ENCODE data around the gene OPTN. TPM values are rescaled to one million over a fixed set of nuclear protein-coding genes. Genes with fewer than 3 reads are reported as not detected.
"Not testable (repeated sequence)": the region's sequence is repeated elsewhere in the genome, so short reads cannot be mapped to it uniquely, and the experiment has no call there.

Gene OPTN
- total RNA-seq, 1 experiment from 2014 or later: 4.8 TPM

- DNase-seq: no peak
- H3K4me3 ChIP-seq (ENCODE audit: insufficient read depth, low read depth, low read length): no peak overlapping the region
- no peaks in the 10 kb centered on the region for H3K36me3 ChIP-seq (replicated peaks; ENCODE audit: control insufficient read depth, insufficient read depth, low read length)
- no peaks in the 10 kb centered on the region for H3K27me3 ChIP-seq (ENCODE audit: control insufficient read depth, insufficient read depth, low read length)
Measured at GRCh38 chr10:13078912-13079775, 20.8 kb upstream of the OPTN start.

DNA sequence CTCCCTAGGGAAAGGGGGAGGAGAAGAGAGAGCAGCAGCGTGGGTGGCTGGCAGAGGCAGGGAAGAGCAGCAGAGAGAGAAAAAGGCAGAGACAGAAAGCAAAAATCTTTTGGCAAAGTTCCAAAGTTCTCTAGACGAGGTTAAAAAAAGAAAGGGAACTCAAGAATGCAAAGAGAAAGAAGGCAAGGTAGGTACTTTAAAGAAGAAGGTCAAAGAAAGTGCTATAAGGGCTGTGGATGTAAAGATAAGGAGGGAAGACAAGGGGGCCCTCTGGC is 20.2 kb upstream of the OPTN start:
- DNase-seq: no peak
- Histone ChIP-seq H3K36me3 (replicated peaks; ENCODE audit: control insufficient read depth, insufficient read depth, low read length) (no peaks in the 10 kb centered on the region), H3K27me3 (ENCODE audit: control insufficient read depth, insufficient read depth, low read length) (no peaks in the 10 kb centered on the region), H3K4me3 (ENCODE audit: insufficient read depth, low read depth, low read length) (no peak overlapping the region)

DNA sequence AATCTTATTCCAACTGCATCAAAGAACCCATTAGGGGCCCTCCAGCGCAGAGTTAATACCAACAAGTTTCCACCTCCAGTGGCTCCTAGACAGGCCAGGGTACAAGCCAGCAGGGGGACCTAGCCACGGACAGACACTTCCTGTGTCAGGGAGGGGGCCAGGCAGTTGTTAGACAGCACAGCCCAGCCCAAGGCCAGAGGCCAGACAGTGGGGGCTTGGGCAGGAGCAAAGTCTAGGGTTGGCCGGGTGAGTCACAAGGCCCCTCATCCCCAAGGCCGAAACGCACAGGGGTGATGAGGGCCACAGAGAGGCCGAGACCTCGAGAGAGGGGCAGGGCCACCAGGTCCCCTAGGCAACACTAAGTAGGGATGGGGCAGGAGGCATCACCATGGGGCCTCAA is 19.3 kb upstream of the OPTN start:
- H3K4me3 ChIP-seq (ENCODE audit: insufficient read depth, low read depth, low read length): no peak overlapping the region
- H3K36me3 ChIP-seq (replicated peaks; ENCODE audit: control insufficient read depth, insufficient read depth, low read length): no peaks in the 10 kb centered on the region
- no peak for DNase-seq
- no peaks in the 10 kb centered on the region for H3K27me3 ChIP-seq (ENCODE audit: control insufficient read depth, insufficient read depth, low read length)

DNA sequence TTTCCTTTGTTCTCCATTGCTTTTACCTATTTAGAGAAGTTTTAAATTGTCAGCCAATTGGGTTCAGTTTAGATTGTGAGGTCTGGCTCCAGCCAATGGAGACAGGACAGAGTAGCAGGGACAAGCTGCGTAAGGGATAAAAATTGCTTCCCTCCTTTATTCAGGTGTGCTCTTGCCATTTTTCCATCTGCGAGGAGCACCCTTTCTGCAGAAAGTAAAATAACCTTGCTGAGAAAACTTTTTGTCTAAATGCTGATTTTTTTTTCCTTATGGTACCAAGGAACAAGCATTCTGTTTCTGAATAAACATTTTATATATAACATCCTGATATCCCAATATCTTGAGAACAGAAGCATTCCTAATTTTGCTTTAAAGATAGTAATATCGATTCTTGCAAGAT is 16.3 kb upstream of the OPTN start:
- DNase-seq; H3K27me3 ChIP-seq (ENCODE audit: control insufficient read depth, insufficient read depth, low read length); H3K4me3 ChIP-seq (ENCODE audit: insufficient read depth, low read depth, low read length); H3K36me3 ChIP-seq (replicated peaks; ENCODE audit: control insufficient read depth, insufficient read depth, low read length): not testable (repeated sequence)

- Histone ChIP-seq H3K36me3 (replicated peaks; ENCODE audit: control insufficient read depth, insufficient read depth, low read length) (no peaks in the 10 kb centered on the region), H3K4me3 (ENCODE audit: insufficient read depth, low read depth, low read length) (no peak overlapping the region), H3K27me3 (ENCODE audit: control insufficient read depth, insufficient read depth, low read length) (no peaks in the 10 kb centered on the region)
- DNase-seq: no peak
Measured at GRCh38 chr10:13086056-13086455, 13.9 kb upstream of the OPTN start.

DNA sequence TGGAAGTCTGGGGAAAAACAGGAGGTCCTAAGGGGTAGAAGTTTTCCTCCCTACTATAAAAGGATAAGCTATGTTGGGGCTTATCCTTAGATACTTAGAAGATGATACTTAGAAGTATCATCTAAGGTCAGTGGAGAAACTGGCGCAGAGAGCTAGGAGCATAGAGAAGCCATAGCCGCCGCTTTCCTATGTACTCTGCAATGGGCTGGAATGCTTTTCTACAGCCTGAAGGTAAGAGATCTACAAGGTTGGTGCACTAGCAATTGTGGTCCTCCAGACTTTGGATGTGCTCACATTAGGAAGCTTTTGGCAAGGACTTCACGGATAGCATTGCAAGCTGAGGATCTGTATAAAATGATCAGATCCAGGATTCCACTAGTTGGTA is 12.4 kb upstream of the OPTN start:
- no peak for DNase-seq
- H3K36me3 ChIP-seq (replicated peaks; ENCODE audit: control insufficient read depth, insufficient read depth, low read length): no peaks in the 10 kb centered on the region
- H3K27me3 ChIP-seq (ENCODE audit: control insufficient read depth, insufficient read depth, low read length): no peaks in the 10 kb centered on the region
- H3K4me3 ChIP-seq (ENCODE audit: insufficient read depth, low read depth, low read length): no peak overlapping the region

DNA sequence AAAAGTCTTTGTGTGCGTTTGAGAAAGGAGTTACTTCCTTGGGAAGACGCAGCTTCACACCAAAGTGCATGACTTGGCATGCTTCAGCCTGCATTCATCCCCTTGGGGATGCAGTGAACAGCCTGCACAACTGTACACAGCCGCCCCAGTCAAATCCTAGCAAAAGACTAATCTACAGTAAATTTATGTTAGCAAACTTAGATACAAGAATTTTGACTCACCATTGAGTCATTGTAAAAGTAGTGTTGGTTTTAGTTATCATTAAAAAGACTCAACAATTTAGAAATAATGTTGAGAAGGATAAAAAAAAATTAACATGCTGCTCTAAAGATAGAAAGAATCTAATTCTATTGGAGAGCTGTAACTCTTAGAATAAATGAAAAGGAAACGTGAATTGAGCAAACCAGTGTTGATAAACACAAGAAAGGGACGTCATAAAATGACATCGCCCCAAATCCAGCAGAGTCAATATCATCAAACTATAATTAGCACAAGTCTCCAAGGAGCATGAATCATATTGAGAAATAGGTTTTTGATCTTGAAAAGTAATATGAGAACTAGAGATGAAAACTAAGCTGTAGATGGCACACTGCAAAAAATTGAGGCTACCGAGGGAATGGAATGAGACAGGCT is 11.9 kb upstream of the OPTN start:
- no peak for DNase-seq
- Histone ChIP-seq H3K36me3 (replicated peaks; ENCODE audit: control insufficient read depth, insufficient read depth, low read length) (no peaks in the 10 kb centered on the region), H3K27me3 (ENCODE audit: control insufficient read depth, insufficient read depth, low read length) (no peaks in the 10 kb centered on the region)

DNA sequence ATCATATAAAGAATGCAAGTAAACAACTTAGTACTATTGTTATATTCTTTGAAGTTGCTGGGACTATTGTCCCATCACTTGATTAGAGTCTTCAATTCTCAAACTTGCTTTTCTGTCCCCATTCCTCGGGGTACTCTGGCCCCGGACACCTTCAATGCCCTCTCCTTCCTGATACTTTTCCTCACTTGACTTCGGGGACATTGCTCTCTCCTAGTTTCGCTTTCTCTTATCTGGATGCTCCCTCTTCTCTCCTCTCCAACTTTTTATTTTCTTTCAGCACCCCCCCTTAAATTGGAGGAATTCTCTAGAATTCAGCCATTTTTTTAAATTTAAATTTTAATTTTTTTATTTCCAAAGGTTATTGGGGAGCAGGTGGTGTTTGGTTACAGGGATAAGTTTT is 10.6 kb upstream of the OPTN start:
- no peak for DNase-seq
- no peaks in the 10 kb centered on the region for H3K27me3 ChIP-seq (ENCODE audit: control insufficient read depth, insufficient read depth, low read length)
- H3K4me3 ChIP-seq (ENCODE audit: insufficient read depth, low read depth, low read length): no peak overlapping the region
- no peaks in the 10 kb centered on the region for H3K36me3 ChIP-seq (replicated peaks; ENCODE audit: control insufficient read depth, insufficient read depth, low read length)

More for the DNA sequence above, 11.9 kb upstream of the OPTN start:
- H3K4me3 ChIP-seq (ENCODE audit: insufficient read depth, low read depth, low read length): no peak overlapping the region

DNA sequence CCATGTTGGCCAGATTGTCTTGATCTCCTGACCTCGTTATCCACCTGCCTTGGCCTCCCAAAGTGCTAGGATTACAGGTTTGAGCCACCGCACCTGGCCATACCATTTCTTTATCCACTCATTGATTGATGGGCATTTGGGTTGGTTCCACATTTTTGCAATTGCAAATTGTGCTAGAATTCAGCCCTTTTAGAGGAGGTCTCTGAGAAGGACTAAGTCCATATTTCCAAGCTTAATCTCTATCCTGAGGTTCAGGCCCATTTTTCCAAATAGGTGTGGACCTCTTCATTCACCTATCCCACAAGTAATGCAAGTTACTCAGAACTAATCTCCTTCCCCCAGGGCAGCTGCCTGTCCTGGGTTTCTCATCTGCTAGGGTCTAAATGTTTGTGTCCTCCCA is 9.7 kb upstream of the OPTN start:
- H3K36me3 ChIP-seq (replicated peaks; ENCODE audit: control insufficient read depth, insufficient read depth, low read length): no peaks in the 10 kb centered on the region
- no peak for DNase-seq
- no peak overlapping the region for H3K4me3 ChIP-seq (ENCODE audit: insufficient read depth, low read depth, low read length)
- no peaks in the 10 kb centered on the region for H3K27me3 ChIP-seq (ENCODE audit: control insufficient read depth, insufficient read depth, low read length)

- H3K27me3 ChIP-seq (ENCODE audit: control insufficient read depth, insufficient read depth, low read length): no peaks in the 10 kb centered on the region
- no peak overlapping the region for H3K4me3 ChIP-seq (ENCODE audit: insufficient read depth, low read depth, low read length)
- no peaks in the 10 kb centered on the region for H3K36me3 ChIP-seq (replicated peaks; ENCODE audit: control insufficient read depth, insufficient read depth, low read length)
- DNase-seq: no peak
Measured at GRCh38 chr10:13091801-13092200, 8.2 kb upstream of the OPTN start.

- no peaks in the 10 kb centered on the region for H3K27me3 ChIP-seq (ENCODE audit: control insufficient read depth, insufficient read depth, low read length)
- no peak for DNase-seq
- H3K36me3 ChIP-seq (replicated peaks; ENCODE audit: control insufficient read depth, insufficient read depth, low read length): no peaks in the 10 kb centered on the region
- no peak overlapping the region for H3K4me3 ChIP-seq (ENCODE audit: insufficient read depth, low read depth, low read length)
Measured at GRCh38 chr10:13092291-13093102, 7.5 kb upstream of the OPTN start.

GRCh38 chr10:13094082-13094481 is 5.9 kb upstream of the OPTN start:
- not testable (repeated sequence) for H3K36me3 ChIP-seq (replicated peaks; ENCODE audit: control insufficient read depth, insufficient read depth, low read length); DNase-seq

DNA sequence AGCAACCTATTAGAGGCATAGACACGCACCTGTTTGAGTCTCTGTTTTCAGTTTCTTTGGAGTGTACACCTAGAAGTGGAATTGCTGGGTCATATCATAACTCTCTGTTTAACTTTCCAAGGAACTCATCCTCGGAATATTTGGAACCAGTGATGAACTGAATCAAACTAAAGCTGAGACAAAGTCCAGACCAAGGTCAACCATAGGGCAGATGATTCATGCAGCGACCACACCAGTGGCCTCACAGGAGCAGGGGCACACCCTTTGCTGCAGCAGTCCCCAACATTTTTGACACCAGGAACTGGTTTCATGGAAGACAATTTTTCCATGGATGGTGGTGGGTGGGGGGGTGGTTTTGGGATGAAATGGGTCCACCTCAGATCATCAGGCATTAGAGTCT is 4.9 kb upstream of the OPTN start:
- no peaks in the 10 kb centered on the region for H3K36me3 ChIP-seq (replicated peaks; ENCODE audit: control insufficient read depth, insufficient read depth, low read length)
- no peak for DNase-seq
- H3K27me3 ChIP-seq (ENCODE audit: control insufficient read depth, insufficient read depth, low read length): no peaks in the 10 kb centered on the region; the same call in 1 of the 2 replicates
- no peak overlapping the region for H3K4me3 ChIP-seq (ENCODE audit: insufficient read depth, low read depth, low read length)

More at GRCh38 chr10:13094082-13094481, 5.9 kb upstream of the OPTN start:
- H3K27me3 ChIP-seq (ENCODE audit: control insufficient read depth, insufficient read depth, low read length); H3K4me3 ChIP-seq (ENCODE audit: insufficient read depth, low read depth, low read length): not testable (repeated sequence)

DNA sequence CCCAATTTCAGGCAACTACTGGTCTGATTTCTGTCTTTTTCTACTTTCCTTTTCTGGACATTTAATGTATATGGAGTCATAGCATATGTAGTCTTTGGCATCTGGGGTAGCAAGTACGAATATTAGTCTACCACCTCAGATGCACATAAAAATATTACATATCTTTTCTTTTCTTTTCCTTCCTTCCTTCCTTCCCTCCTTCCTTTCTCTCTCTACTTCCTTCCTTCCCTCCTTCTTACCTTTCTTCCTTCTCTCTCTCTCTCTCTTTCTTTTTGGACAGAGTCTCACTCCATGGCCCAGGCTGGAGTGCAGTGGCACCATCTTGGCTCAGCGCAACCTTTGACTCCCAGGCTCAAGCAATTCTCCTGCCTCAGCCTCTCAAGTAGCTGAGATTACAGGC is 4.0 kb upstream of the OPTN start:
- H3K27me3 ChIP-seq (ENCODE audit: control insufficient read depth, insufficient read depth, low read length): peaks cover 1% of the 10 kb centered on the region; the same call in 1 of the 2 replicates
- H3K4me3 ChIP-seq (ENCODE audit: insufficient read depth, low read depth, low read length): no peak overlapping the region
- H3K36me3 ChIP-seq (replicated peaks; ENCODE audit: control insufficient read depth, insufficient read depth, low read length): no peaks in the 10 kb centered on the region
- DNase-seq: no peak

DNA sequence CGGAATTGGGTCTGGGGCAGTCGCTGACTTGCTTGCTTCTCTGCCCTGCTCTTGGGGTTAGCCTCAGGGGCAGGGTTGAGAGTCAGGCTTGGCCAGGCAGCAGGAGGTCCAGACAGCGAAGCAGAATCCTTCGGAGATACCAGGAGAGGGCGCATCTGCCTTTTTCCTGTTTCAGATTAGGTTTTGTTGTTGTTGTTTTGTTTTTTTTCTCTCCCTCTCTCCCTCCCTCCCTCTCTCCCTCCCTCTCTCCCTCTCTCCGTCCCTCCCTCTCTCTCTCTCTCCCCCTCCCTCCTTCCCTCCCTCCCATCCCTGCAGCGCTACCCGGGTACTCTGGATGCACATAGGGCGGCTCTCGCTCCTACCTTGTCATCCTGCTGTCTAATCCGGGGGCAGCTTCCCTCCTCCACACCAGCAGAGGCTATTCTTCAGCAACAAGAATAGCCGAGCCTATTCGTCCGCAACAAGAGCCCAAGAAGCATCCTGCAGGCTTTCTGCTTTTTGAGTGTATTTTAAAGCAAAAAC is 758 bp upstream of the OPTN start:
- H3K4me3 ChIP-seq (ENCODE audit: insufficient read depth, low read depth, low read length): peak overlapping the region; percentile 63
- DNase-seq: peak; percentile 72
- peaks cover 3% of the 10 kb centered on the region; the same call in 1 of the 2 replicates for H3K27me3 ChIP-seq (ENCODE audit: control insufficient read depth, insufficient read depth, low read length)
- H3K36me3 ChIP-seq (replicated peaks; ENCODE audit: control insufficient read depth, insufficient read depth, low read length): no peaks in the 10 kb centered on the region
